ENCODE data around the gene CADPS.

DNA sequence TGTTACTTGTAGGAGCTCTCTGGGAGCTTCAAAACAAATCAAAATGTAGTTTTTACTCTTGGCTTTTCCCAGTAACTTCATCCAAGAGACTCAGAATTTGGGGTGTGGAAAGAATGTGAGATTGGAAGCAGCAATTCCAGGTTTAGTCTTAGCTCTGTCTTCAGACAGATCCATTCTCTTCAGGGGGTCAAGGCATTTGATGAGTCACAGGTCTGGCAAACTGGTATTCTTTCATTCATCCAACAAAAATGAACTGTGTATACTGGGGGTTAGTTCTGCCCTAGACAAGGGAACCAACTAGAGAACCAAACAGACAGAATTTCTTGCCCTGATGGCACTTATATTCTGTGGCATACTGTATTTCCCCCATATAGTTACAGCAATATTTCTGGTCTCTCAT, 36.3 kb upstream of the CADPS start:
- no peak for TF ChIP-seq YY1 (IDR thresholded peaks at IDR 0.05; ENCODE audit: low read depth)
- TF ChIP-seq, protein P1, sequence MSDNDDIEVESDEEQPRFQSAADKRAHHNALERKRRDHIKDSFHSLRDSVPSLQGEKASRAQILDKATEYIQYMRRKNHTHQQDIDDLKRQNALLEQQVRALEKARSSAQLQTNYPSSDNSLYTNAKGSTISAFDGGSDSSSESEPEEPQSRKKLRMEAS (IDR thresholded peaks at IDR 0.05; ENCODE audit: low read depth) = no peak

All from SK-N-SH (cell line).